ENCODE data around the gene ASS1.
"Not testable (repeated sequence)": the region's sequence is repeated elsewhere in the genome, so short reads cannot be mapped to it uniquely, and the experiment has no call there.

The ASS1 gene

DNA sequence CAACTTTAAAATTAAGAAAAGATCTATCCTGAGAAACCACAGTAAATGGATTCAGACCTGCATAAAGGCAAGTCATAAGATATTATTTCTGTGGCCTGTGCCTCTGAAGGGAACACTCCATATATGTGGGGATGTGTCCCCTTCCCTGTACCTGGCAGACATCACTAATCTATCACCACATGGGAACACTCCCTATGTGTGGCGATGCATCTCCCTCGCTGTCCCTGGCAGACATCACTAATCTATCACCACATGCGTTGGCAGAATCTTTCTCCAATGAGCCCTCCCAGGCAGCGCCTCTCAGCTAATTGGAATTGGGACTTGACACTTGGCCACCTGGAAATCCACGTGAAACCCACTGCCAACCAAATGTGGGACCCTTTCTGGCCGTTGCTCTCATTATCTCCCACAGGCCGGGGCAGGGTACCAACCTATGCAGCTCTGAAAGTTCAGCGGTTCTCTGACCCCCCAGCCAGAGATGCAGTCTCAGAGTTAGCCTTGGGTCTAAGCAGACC, 25.2 kb upstream of the ASS1 start:
- DNase-seq: no peak

DNA sequence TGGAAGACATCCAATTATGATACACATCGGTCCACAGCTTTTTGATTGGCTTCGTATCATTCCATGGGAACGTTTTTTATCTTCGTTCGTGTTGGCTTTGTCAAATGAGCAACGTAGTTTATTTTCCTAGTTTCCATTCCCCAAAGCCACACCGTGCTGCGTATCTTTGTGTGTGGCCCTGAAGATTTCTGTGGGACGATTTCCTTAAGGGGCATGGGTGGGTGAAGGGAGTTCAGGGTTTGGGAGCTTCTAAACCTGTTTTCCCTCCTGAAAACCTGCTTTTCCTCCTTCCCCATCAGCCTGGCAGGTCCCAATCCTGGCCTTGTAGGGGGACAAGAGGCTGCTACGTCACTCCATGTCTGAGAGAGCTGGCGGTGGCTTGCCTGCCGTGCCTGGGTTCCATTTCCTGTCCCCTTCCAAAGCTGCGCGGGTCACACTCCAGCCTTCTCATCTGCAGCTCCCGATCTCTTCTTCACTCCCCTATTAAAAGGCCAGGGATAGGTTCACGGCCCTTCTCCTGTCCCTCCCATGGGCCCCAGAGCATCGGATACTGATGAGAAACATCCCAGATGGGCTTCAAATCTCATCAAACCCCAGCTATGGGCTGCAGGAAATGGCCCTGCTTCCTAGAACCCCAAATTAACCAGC, 23.5 kb upstream of the ASS1 start:
- no peak for DNase-seq

DNA sequence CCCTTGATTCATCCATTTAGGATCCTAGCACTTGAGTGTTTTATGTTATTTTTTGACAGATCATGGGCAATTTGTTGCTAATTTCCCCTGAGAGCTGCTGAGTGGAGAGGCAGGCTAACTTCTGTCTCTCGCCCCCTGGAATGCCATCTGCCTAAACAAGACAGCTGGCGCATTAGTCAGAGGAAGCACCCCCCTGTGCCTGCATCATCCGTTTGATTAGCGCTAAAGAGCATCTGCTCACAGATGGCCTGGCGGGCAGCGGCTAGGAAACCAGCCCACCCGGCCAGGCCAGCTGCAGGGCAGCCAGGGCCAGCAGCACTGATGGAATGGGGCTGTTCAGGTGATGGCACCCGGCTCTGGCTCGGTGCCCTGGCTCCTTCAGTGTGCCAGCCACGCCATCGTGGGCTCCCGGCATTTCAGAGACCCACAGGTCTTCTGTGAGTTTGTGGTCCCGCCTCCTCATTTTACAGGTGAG, 22.9 kb upstream of the ASS1 start:
- DNase-seq: no peak

DNA sequence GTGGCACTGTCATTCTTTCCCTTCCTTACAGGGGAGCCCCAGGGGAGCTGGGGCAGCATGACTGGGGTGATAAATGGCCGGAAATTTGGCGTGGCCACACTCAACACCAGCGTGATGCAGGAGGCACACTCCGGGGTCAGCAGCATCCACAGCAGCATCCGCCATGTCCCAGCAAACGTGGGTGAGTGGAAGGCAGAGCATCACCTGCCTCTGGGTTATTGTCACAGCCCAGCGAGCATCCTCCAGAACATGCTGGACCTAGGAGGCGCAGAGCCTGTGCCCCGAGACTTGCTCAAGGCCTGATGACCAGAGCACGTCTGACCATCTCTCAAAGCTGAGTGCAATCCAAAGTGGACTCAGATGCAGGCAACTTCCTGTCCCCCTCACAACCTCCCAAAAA, 22.2 kb upstream of the ASS1 start:
- no peak for DNase-seq

DNA sequence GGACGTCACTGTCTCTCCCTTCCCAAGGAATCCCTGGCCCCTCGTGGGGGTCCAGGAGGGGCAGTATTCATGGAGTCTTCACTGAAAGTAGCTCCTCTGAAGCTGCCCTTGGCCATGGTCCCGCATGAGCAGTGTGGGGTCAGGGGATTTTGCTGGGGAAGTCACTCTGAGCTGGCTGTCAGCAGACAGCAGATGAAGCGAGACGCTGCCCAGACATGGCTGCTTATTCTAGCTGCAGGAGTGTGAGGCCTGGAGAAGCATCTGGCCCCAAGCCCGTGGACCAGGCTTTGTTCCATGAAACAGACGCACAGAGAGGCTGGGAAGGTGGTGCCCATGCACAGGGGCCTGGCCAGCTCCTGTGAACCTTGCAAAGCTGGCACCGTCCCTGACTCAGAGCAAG, 21.5 kb upstream of the ASS1 start:
- no peak for DNase-seq

DNA sequence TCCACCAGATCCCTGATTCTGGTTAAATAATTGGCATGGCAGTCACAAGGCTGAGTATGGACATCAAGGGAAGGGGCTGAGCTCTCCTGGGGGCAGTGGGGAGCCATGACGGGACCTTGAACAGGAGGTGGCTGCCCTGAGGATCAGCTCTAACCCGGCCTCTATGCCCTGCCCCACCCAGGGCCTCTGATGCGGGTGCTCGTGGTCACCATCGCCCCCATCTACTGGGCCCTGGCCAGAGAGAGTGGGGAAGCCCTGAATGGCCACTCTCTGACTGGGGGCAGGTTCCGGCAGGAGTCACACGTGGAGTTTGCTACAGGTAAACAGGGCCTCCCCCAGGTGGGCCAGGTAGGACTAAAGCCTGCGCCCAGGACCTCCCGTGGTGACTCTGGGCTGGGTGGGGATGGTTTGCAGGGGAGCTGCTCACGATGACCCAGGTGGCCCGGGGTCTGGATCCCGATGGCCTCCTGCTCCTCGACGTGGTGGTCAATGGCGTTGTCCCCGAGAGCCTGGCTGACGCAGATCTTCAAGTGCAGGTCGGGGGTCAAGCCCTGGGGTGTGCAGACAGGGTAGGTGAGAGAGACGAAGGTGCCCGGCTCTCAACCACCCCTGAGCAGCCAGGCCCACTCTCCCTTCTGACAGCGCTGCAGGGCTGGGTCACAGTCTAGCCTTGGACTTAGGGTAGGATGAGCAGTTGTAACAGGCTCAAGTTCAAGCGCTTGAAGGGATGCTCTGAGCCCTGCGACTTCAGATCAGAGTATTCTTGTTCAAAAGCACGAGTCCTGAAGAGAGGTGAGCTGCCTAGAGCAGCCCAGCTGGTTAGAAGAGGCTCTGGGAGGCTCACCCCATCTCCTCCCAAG, 19.9 kb upstream of the ASS1 start:
- DNase-seq: no peak

DNA sequence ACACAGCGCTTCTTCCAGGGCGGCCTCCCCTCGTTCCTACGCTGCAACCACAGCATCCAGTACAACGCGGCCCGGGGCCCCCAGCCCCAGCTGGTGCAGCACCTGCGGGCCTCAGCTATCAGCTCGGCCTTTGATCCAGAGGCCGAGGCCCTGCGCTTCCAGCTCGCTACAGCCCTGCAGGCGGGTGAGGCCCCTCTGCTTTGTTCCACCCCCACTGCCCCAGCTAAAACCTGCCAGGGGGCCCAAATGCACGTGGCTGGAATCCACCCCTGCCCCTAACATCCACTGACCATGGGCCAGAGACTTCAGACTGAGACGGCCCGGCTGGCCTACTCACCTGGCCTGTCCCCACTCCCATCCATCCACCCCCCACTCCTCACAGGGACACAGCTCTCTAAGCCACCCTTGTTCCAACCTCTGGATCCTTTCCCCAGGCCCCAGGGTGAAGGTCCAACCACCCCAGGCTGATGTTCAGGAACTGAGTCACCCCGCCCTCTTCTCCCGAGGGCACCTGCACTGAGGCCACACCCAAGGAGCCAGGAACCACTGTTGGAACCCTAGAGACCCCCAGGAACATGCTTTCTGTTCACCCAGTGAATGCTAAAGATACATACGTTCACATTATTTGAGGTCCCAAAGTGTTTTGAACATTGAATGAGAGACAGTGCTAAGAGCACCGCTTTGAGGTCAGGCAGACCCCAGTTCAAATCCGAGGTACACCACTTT, 18.9 kb upstream of the ASS1 start:
- DNase-seq: no peak

DNA sequence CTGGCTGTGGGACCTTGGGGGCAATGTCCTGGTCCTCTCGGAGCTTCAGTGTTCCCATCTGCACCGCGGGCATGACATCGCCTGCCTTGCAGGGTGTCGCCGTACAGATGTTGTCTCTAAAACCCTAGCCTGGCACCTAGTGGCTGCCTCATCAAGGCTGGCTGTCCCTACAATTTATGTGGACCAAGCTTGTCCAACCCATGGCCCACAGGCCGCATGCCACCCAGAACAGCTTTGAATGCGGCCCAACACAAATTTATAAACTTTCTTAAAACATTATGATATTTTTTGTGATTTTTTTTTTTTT, 18.3 kb upstream of the ASS1 start:
- DNase-seq: no peak

DNA sequence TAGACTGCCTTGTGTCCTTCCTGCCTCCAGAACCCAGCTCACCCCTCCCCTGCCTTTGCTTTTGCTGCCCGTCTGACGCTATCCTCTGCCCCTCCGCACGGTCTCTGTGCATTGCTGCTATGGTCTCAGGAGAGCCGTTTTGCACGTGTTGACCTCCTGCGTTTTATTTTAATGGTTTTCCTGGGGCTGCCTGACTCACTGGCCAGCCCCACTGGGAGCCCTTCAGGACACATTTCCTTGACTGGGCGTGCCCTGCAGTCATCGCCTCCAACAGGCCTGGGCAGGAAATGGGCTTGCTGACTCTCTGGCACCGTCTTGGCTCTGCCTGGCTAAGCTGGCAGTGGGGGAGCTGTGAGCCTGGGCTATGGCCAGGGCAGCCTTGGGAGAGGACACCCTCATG, 17.9 kb upstream of the ASS1 start:
- no peak for DNase-seq

DNA sequence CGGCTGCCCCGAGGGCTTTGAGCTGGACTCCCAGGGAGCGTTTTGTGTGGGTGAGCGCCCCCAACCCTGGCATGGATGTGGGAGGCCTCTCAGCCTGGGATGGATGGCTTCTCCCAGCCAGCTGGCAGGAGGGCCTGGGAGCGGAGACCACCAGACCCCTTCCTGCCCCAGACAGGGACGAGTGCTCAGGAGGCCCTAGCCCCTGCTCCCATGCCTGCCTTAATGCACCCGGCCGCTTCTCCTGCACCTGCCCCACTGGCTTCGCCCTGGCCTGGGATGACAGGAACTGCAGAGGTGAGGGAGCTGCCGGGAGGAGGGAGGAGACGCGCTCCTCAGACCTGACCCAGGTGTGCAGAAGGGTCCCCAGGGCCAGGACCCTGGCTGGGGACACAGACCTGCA, 17.4 kb upstream of the ASS1 start:
- DNase-seq: no peak

DNA sequence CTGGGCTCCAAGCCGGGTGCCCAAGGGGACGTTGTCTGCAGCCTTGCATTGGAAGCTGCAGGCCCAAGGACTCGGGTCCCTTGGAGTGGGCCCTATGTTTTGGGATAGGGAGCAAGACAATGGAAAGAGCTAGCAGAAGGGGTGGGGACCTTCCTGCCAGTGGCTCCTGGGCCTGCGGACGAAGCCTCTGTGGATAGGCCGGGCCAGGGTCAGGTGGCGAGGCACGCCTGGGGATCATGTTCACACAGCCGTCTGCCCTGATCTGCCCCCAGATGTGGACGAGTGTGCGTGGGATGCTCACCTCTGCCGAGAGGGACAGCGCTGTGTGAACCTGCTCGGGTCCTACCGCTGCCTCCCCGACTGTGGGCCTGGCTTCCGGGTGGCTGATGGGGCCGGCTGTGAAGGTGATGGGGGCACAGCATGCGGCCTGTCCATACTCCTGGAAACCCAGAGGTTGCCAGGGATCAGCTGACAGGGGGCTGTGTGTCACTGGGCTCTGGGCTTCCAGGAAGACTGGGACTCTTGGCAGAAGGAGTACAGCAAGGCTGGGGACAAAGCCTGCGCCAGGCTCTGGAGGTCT, 16.6 kb upstream of the ASS1 start:
- DNase-seq: no peak

DNA sequence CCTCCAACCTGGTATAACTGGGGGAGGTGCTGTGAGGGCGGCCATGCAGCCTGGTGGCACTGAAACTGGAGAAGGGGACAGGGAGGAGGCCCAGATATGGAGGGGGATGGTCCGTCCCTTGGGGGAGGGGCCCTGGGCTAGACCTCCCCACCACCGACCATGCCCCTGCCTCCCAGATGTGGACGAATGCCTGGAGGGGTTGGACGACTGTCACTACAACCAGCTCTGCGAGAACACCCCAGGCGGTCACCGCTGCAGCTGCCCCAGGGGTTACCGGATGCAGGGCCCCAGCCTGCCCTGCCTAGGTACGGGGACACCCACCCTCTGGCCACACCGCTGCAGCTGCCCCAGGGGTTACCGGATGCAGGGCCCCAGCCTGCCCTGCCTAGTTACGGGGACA, 15.4 kb upstream of the ASS1 start:
- no peak for DNase-seq

DNA sequence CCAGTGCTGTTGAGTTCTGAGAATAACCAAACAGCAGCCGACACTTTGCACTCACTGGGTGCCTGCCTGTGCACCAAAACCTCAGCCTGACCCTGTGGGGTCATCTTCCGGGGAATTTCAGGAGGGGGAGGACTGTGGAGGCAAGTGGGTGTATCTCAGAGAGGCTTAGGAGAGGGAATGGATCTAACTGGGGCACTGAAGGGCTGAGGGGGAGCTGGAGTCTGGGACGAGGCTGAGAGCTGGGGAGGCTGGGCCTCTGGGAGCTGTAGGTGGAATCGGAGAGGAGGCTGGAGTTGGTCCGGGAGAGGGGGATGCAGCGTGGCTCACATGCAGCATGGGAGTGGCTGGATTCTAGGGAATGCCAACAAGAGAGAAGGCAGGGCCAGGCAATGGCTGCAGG, 14.9 kb upstream of the ASS1 start:
- DNase-seq: no peak

DNA sequence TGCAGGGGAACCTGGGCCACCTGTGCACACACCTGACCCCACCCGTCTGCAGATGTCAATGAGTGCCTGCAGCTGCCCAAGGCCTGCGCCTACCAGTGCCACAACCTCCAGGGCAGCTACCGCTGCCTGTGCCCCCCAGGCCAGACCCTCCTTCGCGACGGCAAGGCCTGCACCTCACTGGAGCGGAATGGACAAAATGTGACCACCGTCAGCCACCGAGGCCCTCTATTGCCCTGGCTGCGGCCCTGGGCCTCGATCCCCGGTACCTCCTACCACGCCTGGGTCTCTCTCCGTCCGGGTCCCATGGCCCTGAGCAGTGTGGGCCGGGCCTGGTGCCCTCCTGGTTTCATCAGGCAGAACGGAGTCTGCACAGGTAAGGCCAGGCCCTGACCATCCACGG, 14.5 kb upstream of the ASS1 start:
- no peak for DNase-seq

DNA sequence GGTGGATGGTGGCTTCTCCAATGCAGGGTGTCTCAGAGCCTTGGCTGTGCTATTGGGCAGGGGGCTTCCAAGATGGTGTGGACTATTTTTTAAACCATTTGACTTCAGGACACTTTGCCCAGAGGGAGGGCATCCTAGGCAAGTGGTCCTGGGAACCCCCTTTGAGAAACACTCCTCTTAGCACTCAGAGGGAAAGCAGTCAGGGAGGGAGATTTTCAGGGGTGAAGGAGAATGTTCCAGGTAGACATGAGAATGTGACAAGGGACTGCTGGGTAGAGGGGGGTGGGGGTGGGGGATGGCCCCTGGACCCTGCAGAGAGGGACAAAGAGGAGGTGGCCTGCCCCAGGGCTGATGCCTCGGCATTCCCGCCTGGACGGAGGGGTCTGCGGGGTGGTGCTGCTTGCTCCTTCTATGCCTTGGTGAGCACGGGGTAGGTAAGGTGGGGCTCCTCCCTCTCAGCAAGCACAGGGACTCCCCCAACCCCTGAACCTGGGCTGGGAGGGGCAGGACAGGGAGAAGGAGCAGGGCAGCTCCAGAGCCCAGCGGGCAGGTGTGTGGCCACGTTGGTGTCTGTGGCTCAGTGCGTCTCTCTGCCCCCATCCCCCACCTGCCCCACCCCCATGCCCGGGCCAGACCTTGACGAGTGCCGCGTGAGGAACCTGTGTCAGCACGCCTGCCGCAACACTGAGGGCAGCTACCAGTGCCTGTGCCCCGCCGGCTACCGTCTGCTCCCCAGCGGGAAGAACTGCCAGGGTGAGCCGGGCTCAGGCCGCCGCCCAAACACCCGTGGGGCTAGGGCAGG, 13.8 kb upstream of the ASS1 start:
- DNase-seq: no peak

DNA sequence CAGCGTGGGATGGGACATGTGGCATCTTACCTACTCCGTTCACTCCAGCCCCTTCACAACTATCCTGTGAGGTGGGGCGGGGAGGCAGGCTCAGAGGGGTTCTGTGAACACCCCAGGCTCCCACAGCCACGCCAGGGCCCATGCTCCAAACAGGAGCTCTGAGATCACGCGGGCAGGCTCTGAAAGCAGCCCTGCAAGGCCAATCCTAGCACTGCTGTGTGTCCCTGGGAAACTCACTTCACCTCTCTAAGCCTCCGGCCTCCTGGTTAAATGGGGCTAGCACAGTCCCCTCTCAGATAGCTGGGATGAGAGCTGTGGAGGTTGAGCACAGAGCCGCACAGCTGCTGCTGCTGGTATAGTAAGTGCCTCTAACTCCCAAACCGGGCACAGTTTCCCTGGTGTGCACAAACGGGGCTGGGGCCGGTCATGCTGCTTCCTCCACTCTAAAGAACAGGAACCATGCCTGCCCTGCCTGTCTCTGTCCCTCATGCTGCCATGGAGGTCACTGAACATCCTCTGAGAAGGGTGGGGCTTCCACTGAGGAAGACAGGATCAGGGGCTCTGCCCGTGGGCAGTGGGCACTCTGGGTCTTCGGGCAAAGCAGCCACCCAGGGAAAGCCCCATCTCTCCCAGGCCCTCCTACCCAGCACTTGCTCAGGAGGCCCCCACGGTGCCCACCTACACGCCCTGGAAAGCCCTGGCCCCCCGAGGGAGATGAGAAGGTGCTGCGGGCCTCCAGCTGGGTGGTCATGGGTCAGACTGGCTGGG, 13.0 kb upstream of the ASS1 start:
- DNase-seq: no peak

DNA sequence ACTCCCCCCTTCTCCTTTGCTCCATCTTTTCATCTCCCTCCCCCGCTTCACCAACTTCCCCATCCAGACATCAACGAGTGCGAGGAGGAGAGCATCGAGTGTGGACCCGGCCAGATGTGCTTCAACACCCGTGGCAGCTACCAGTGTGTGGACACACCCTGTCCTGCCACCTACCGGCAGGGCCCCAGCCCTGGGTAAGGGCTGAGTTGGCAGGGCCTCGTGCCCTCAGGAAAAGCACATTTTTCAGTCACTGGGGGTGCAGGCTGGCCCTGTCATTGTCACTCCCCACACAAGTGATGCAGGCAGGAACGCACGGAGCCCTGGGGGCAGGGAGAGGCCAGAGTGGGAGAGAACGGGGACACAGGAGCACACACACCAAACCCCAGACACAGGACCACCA, 12.4 kb upstream of the ASS1 start:
- no peak for DNase-seq

DNA sequence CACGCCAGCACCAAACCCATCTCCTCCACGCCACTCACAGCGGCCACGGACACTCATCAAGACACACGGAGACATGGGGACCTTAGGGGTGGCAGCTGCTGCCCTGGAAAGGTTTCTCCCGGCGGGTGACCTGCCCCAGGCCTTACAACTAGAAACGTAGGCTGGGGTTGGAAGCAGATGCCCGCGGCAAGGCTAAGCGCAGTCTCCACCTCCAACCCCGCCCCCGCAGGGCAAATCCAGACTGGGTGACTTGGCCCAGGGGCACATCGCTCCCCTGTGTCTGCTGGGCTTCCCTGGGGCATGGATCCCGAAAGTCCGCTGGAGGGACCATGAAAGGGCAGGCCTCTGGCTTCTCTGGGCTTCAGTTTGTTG, 12.0 kb upstream of the ASS1 start:
- no peak for DNase-seq

DNA sequence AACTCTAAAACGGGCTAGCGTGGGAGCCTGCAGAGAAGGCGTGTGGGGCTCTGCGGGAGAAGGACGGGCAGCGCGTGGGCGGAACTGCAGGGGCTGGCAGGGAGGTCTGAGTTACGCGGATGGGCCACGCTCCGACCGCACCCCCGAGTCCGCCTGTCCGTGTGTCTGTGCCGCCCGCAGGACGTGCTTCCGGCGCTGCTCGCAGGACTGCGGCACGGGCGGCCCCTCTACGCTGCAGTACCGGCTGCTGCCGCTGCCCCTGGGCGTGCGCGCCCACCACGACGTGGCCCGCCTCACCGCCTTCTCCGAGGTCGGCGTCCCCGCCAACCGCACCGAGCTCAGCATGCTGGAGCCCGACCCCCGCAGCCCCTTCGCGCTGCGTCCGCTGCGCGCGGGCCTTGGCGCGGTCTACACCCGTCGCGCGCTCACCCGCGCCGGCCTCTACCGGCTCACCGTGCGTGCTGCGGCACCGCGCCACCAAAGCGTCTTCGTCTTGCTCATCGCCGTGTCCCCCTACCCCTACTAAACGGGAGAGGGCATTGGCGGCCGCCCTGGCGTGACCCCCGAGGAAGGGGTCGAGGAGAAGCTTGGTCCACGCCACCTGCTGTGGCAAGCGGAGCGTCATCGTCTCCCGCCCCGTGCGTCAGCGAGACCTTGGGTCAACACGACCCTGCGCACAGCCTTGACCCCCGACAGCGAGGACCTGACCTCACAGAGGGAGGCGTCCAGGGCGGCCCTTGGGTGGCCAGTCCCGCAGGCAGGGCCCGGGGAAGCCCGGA, 11.4 kb upstream of the ASS1 start:
- no peak for DNase-seq

DNA sequence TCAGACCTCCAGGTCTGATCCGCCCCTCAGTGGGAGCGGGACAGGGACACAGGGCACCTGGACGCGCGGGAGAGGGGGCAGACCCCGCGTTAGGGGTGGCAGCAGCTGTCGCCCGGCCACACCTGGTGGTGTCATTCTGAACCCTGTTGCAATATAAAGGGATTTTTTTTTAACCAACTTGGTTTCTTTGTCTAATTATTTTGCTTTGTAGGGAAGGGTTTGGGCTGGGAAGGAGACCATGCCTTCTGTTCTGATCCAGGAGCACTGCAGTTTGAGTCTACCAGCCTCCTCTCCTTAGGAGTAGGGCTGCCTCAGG, 10.9 kb upstream of the ASS1 start:
- DNase-seq: no peak

DNA sequence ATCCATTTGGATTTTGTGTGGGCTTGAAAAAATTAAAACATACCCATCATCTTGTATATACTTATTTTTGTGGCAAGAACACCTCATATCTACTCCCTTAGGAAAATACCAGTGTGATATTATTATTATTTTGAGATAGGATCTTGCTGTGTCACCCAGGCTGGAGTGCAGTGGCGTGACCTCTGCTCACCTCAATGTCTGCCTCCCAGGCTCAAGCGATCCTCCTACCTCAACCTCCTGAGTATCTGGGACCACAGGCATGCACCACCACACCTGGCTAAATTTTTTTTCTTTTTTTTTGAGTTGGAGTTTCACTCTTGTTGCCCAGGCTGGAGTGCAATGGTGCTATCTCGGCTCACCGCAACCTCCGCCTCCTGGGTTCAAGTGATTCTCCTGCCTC, 10.1 kb upstream of the ASS1 start:
- not testable (repeated sequence) for DNase-seq
